GM19193 (cell line): ENCODE data around the gene DOCK9.

Experiments used
- POLR2A ChIP-seq: IDR thresholded peaks from 4 replicates; pipeline ENCODE4 v1.6.1; 2011; ENCODE audit not compliant: insufficient read depth, insufficient read length; ENCODE audit errors: extremely low read depth

Gene DOCK9

GRCh38 chr13:98794498-98794897 is 183.4 kb downstream of the DOCK9 start:
- TF ChIP-seq POLR2A: no peak

- no peak for TF ChIP-seq POLR2A
Measured at GRCh38 chr13:98792785-98793495, 184.9 kb downstream of the DOCK9 start.

- TF ChIP-seq POLR2A: no peak
Measured at GRCh38 chr13:98792321-98792720, 185.5 kb downstream of the DOCK9 start.

GRCh38 chr13:98791611-98792010 is 186.3 kb downstream of the DOCK9 start:
- TF ChIP-seq POLR2A: no peak

- no peak for TF ChIP-seq POLR2A
Measured at GRCh38 chr13:98787996-98788395, 189.9 kb downstream of the DOCK9 start.

- no peak for TF ChIP-seq POLR2A
Measured at GRCh38 chr13:98787173-98787572, 190.7 kb downstream of the DOCK9 start.

DNA sequence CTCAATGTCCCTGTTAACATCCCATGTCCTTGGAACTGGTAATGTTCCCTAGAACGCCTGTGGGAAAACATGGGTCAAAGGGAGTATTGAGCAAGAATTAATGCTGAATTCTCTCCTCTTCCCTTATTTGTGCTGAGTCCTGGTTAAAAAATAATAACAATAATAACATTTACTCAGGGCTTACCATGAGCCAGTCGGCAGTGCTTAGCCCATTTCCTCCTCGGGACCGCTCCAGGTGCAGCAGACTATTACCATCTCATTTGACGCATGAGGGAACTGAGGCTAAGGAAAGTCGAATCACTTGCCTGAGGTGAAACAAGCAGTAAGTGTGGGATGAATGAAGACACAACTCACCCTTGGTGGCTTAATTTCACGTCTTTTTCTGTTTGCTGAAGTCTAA is 191.8 kb downstream of the DOCK9 start:
- TF ChIP-seq POLR2A: no peak

DNA sequence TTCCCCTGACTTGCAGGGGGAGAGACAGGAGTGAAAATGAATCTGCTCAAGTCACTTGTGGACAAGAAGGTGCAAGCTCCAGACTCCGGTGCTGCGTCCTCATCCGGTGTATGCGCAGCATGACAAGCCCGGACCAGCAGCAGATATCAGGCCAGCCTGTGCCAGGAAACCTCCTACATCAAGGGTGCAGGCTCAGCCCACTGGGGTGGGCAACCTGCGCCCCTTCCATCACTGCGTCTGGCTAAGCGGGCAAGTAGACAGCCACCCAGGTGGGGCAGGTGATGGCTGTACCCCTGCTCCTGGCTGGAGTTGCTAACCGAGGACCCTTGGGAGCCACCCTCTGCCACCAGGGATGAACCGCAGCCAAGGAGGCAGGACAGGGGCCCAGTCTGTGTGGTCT is 192.5 kb downstream of the DOCK9 start:
- TF ChIP-seq POLR2A: no peak

- TF ChIP-seq POLR2A: no peak
Measured at GRCh38 chr13:98784666-98785065, 193.2 kb downstream of the DOCK9 start.

DNA sequence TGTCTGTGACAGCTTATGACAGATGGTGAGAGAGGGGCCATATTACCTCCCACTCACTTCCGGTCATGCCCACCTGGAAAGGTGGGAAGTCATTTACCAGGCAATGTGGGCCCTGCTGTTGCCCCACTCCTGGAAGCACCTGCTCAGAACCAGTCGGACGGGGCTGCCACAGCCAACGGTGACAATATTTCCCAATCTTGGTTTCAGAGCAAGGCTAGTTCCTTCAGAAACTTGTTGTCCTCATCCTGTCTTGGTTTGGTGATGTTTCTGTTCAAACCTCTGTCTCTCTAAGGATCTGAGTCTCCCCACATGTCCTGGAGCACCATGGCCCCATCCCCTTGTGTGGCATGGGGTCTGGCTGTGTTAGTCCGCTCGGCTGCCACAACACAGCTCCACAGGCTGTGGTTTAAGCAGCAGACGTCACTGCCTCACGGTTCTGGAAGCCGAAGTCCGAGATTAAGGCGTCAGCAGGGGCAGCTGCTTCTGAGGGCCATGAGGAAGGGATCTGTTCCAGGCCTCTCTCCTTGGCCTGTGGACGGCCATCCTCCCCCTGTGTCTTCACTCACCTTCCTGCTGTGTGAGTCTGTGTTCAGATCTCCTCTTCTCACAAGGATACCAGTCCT is 193.9 kb downstream of the DOCK9 start:
- TF ChIP-seq POLR2A: no peak

DNA sequence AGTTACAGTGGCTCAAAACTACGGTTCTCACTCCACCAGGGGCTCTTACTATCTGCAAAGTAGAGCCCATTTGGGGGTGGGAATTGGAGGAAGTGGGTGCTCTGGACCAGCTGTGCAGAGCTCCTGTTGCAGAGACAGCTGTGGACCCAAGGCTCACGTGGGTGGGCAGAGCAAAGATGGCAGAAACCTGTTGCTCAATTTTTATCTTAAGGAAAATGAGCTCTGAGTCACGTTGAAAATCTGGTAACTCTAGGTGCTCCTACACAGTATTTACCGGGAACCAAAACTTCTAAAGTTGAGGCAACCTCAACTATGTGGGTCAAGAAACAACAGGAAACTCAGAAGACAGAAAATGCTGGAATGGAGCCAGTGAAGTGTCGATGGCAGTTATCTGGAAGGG is 195.2 kb downstream of the DOCK9 start:
- no peak for TF ChIP-seq POLR2A

DNA sequence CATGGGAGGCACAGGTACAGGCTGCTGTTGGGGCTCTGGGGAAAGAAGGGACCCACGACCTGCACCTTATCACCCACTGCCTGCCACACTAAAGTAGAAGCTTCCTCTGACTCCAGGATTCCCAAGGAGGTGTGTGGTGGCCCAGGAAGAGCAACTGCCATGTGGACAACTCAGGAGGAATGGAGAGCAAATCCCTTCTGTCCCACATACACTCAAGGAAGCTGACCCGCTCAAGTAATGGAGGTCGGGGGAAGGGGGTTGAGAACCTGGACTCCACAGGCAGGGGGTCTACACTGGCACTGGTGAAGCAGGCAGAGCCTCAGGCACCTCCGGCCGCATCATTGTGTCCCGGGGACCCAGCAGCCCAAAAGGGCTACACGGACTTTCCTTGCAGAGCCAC is 196.0 kb downstream of the DOCK9 start:
- TF ChIP-seq POLR2A: no peak

DNA sequence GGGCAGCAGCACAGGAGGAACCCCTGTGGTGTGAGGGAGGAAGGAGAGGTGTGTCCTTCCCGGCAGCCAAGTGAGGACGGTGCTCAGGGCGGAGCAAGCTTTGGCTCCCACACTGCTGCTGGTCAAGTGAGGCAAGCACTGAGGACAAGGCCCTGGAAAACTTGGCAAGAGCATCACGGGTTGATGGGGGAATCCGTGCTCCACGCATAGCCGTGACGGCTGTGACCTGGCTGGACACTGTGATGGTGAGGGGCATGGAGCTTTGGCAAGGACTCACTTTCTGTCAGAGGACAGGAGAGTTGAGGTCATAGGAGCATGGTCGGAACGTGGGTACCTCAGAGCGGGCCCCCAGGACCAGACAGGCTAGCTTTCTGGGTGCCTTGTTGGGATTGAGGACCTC is 196.4 kb downstream of the DOCK9 start:
- TF ChIP-seq POLR2A: no peak

DNA sequence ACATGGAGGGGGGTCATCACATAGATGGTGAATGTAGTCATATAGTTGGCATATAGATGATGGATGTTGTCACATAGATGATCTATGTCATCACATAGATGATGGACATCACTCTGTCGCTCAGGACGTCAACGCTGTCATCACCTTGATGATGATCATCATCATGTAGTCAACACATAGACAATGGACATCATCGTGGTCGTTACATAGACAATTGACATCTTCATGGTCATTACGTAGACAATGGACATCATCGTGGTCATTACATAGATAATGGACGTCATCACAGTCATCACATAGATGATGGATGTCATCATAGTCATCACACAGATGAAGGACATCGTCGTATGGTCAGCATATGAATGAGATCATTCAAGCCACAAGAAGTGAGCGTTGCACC is 196.8 kb downstream of the DOCK9 start:
- no peak for TF ChIP-seq POLR2A

DNA sequence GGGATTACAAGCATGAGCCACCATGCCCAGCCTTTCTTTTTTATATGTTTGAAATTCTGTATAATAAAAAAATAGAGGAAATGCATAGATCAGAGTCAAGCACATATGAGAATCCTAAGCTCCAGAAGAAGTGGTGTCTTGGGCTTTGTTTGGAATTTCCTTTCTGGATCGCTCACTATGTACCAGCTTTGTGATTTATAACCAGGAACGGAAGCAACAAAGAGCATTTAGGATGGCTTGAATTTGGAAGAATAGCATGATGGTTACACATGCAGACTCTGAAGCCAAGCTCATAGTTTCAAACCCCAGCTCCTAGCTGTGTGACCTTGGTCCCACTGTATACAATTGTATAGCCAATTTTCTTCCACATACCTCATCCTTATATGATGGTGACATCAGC is 197.4 kb downstream of the DOCK9 start:
- no peak for TF ChIP-seq POLR2A

DNA sequence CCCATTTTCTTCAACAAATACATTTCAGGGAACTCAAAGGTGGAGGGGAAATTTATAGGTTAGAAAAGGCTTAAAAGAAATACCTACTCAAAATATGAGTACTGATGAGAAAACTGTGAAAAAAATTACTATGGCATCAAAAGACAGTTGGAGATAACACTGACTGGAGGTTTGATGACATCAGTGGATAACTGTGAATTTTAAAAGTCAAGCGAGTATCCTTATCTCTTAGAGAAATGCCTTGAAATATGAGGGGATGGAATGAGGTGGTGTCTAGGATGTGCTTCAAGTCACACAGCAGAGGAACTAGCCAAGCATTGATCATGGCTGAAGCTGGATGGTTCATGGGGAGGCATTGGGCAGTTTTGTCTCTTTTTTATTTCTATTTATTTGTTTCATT is 198.2 kb downstream of the DOCK9 start:
- TF ChIP-seq POLR2A: no peak
